Endothelial cell of umbilical vein (primary cell): Measurements from ENCODE around the gene STUM.

Source experiments
- CTCF ChIP-seq, 2 donors: IDR thresholded peaks; 1 replicate in 1 of 2; 2 replicates in 1 of 2; pipeline ENCODE4 v1.5.1; 2011; ENCODE audit warnings: low read length in 2 of 2, mild to moderate bottlenecking in 2 of 2, moderate library complexity in 2 of 2, control low read depth in 1 of 2, inconsistent platforms in 1 of 2, low read depth in 1 of 2; ENCODE audit not compliant: insufficient read depth in 1 of 2; ENCODE audit errors: extremely low read depth in 1 of 2
- POLR2A ChIP-seq: IDR thresholded peaks from 2 replicates; pipeline ENCODE4 v1.6.1; 2012; ENCODE audit warnings: low read depth, mild to moderate bottlenecking, control low read depth, low read length
- POLR2AphosphoS5 ChIP-seq: IDR thresholded peaks from 2 replicates; pipeline ENCODE4 v1.6.1; 2012; ENCODE audit warnings: low read depth, mild to moderate bottlenecking, control low read depth, low read length, moderate library complexity; ENCODE audit not compliant: insufficient read depth

- TF ChIP-seq POLR2AphosphoS5 (no peak), CTCF (IDR thresholded peaks at IDR 0.05; ENCODE audit: extremely low read depth in 1 of 2, insufficient read depth in 1 of 2, low read depth in 1 of 2, low read length in 2 of 2) (no peak), POLR2A (no peak)
These were observed 86.2 kb downstream of the STUM start for GRCh38 chr1:226634611-226635246.
